Neural crest cell (in vitro differentiated cells): ENCODE data around the gene CHAT. TPM values are rescaled to one million over a fixed set of nuclear protein-coding genes. Genes with fewer than 3 reads are reported as not detected.

Experiments
- DNase-seq: peaks from one replicate; pipeline ENCODE4 v3.0.0; 2021; ENCODE audit warnings: low read depth, mixed read lengths, low spot score
- H3K27ac Mint-ChIP-seq: one replicate; pipeline ENCODE4 v1.8.0; 2021; ENCODE audit warnings: mild to moderate bottlenecking, mixed read lengths; ENCODE audit not compliant: unreplicated experiment
- H3K27me3 Mint-ChIP-seq: 2 replicates; pipeline ENCODE4 v1.8.0; 2021; ENCODE audit warnings: low read depth, mild to moderate bottlenecking, mixed read lengths
- H3K36me3 Mint-ChIP-seq: 2 replicates; pipeline ENCODE4 v1.8.0; 2021; ENCODE audit warnings: low read depth, mild to moderate bottlenecking, mixed read lengths
- H3K4me1 Mint-ChIP-seq: 2 replicates; pipeline ENCODE4 v1.8.0; 2021; ENCODE audit warnings: mixed read lengths
- H3K4me3 Mint-ChIP-seq: one replicate; pipeline ENCODE4 v1.8.0; 2021; ENCODE audit warnings: mild to moderate bottlenecking, mixed read lengths
- H3K9me3 Mint-ChIP-seq: 2 replicates; pipeline ENCODE4 v1.8.0; 2021; ENCODE audit warnings: mixed read lengths
- CTCF ChIP-seq: fragments of 200-600 bp; sonication (generic); conservative IDR thresholded peaks from 2 replicates; pipeline ENCODE4 v1.5.0; 2021; ENCODE audit warnings: antibody characterized with exemption, mild to moderate bottlenecking
- total RNA-seq: library from RNA; stranded (reverse); gene quantifications from 2 replicates; pipeline ENCODE4 v1.2.1, GENCODE V29; 2021

The CHAT gene
- total RNA-seq, 1 donor from 2014 or later: 2.7 TPM

GRCh38 chr10:49617121-49618020 is 3.5 kb downstream of the CHAT start:
- DNase-seq: no peak
- H3K27me3 Mint-ChIP-seq: peaks cover 80% of the 10 kb centered on the region
- no peaks in the 10 kb centered on the region for H3K9me3 Mint-ChIP-seq
- TF ChIP-seq CTCF: no peak
- H3K27ac Mint-ChIP-seq: no peak overlapping the region
- H3K4me1 Mint-ChIP-seq: peaks cover 13% of the 10 kb centered on the region
- H3K36me3 Mint-ChIP-seq: peaks cover 2% of the 10 kb centered on the region
- no peak overlapping the region for H3K4me3 Mint-ChIP-seq

GRCh38 chr10:49618821-49619220 is 5.0 kb downstream of the CHAT start:
- TF ChIP-seq CTCF: no peak
- Mint-ChIP-seq H3K4me1 (peaks cover under 1% of the 10 kb centered on the region), H3K9me3 (no peaks in the 10 kb centered on the region), H3K4me3 (no peak overlapping the region), H3K36me3 (no peaks in the 10 kb centered on the region), H3K27ac (no peak overlapping the region), H3K27me3 (peaks cover 66% of the 10 kb centered on the region)
- DNase-seq: no peak

GRCh38 chr10:49619613-49620012 is 5.8 kb downstream of the CHAT start:
- Mint-ChIP-seq H3K27ac (no peak overlapping the region), H3K27me3 (peaks cover 61% of the 10 kb centered on the region)
- DNase-seq: no peak

GRCh38 chr10:49620286-49620810 is 6.5 kb downstream of the CHAT start:
- no peaks in the 10 kb centered on the region for H3K4me1 Mint-ChIP-seq
- no peak overlapping the region for H3K27ac Mint-ChIP-seq
- no peaks in the 10 kb centered on the region for H3K9me3 Mint-ChIP-seq
- H3K27me3 Mint-ChIP-seq: peaks cover 54% of the 10 kb centered on the region
- DNase-seq: no peak
- no peaks in the 10 kb centered on the region for H3K36me3 Mint-ChIP-seq
- TF ChIP-seq CTCF: no peak
- no peak overlapping the region for H3K4me3 Mint-ChIP-seq

More at GRCh38 chr10:49619613-49620012, 5.8 kb downstream of the CHAT start:
- TF ChIP-seq CTCF: no peak
- Mint-ChIP-seq H3K4me1 (no peaks in the 10 kb centered on the region), H3K9me3 (no peaks in the 10 kb centered on the region), H3K4me3 (no peak overlapping the region), H3K36me3 (no peaks in the 10 kb centered on the region)

GRCh38 chr10:49620841-49621378 is 7.1 kb downstream of the CHAT start:
- Mint-ChIP-seq H3K36me3 (no peaks in the 10 kb centered on the region), H3K4me3 (no peak overlapping the region), H3K27ac (peak overlapping the region; percentile 81), H3K4me1 (no peaks in the 10 kb centered on the region), H3K9me3 (no peaks in the 10 kb centered on the region), H3K27me3 (peaks cover 48% of the 10 kb centered on the region)
- TF ChIP-seq CTCF: no peak
- no peak for DNase-seq
